ENCODE data around the gene ANKS1B. TPM values are rescaled to one million over a fixed set of nuclear protein-coding genes. Genes with fewer than 3 reads are reported as not detected.

Gene ANKS1B
- total and polyA plus RNA-seq, 7 donors: 1.0 to 57.3 (median 30.1) TPM; not detected in 1

DNA sequence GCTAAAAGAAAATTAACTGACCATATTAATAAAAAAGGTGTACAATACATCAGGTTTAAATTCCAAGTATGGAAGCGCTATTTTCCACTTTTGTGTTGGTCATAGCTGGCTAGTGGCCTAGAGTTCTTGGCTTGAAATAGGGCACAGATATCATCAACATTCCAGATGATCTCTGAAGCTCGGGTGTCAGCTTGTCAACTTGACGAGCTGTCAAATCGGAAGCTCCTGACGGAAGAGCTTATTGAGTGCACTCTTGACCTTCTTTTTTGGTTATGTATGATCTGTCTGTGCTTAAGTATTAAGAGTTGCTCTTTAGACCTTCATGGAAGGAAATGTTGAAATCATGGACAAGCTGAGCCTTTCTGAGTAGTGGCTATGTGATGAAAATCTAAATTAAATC is 1161.7 kb downstream of the ANKS1B start:
- H3K36me3 ChIP-seq: no peaks in the 10 kb centered on the region
- peaks cover 0 to 7% (median 0%) of the 10 kb centered on the region in 4 donors for H3K4me1 ChIP-seq
- H3K27ac ChIP-seq: no peak overlapping the region
- no peak for DNase-seq
- TF ChIP-seq, protein P1, sequence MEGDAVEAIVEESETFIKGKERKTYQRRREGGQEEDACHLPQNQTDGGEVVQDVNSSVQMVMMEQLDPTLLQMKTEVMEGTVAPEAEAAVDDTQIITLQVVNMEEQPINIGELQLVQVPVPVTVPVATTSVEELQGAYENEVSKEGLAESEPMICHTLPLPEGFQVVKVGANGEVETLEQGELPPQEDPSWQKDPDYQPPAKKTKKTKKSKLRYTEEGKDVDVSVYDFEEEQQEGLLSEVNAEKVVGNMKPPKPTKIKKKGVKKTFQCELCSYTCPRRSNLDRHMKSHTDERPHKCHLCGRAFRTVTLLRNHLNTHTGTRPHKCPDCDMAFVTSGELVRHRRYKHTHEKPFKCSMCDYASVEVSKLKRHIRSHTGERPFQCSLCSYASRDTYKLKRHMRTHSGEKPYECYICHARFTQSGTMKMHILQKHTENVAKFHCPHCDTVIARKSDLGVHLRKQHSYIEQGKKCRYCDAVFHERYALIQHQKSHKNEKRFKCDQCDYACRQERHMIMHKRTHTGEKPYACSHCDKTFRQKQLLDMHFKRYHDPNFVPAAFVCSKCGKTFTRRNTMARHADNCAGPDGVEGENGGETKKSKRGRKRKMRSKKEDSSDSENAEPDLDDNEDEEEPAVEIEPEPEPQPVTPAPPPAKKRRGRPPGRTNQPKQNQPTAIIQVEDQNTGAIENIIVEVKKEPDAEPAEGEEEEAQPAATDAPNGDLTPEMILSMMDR (IDR thresholded peaks at IDR 0.05): no peak
- TF ChIP-seq EP300 (IDR thresholded peaks at IDR 0.05) (no peak), POLR2AphosphoS5 (IDR thresholded peaks at IDR 0.05) (no peak), POLR2A (IDR thresholded peaks at IDR 0.05) (no peak)
- H3K27me3 ChIP-seq: no peaks in the 10 kb centered on the region
- intact Hi-C loops (cut with DNase I): no loop called here
- no peak overlapping the region for H3K4me3 ChIP-seq
- WGBS, 2 donors: 81 to 88% methylated on average over 5 of the region's 5 CpGs
- no peaks in the 10 kb centered on the region for H3K9me3 ChIP-seq

DNA sequence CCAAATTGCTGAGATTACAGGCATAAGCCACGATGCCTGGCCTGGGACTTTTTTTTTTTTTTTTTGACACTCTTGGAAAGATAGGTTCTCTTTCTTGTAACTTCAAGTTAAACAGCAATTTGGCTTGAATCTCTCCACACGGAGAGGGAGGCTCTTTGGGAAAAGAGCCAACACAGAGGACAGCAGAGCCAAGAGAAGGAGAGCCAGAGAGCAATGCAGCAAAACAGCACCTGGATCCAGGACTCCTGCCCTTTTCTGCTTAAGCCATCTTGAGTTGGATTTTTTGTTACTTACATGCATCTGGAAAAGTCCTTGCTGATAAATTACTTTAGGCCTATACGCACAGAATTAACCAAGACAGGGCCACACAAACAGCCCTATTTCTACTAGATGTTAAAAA is 1162.9 kb downstream of the ANKS1B start:
- intact Hi-C loops (cut with DNase I): no loop called here
- DNase-seq: no peak
- 47 to 56% methylated on average over 3 of the region's 3 CpGs for WGBS, 2 donors
- no peak overlapping the region for H3K4me3 ChIP-seq
- TF ChIP-seq, protein P1 (IDR thresholded peaks at IDR 0.05): no peak
- TF ChIP-seq EP300 (IDR thresholded peaks at IDR 0.05) (no peak), POLR2A (IDR thresholded peaks at IDR 0.05) (no peak), POLR2AphosphoS5 (IDR thresholded peaks at IDR 0.05) (no peak)
- H3K27me3 ChIP-seq: no peaks in the 10 kb centered on the region
- H3K27ac ChIP-seq: no peak overlapping the region
- no peaks in the 10 kb centered on the region for H3K36me3 ChIP-seq
- no peaks in the 10 kb centered on the region for H3K9me3 ChIP-seq
- H3K4me1 ChIP-seq: peaks cover 0 to 7% (median 0%) of the 10 kb centered on the region in 4 donors

DNA sequence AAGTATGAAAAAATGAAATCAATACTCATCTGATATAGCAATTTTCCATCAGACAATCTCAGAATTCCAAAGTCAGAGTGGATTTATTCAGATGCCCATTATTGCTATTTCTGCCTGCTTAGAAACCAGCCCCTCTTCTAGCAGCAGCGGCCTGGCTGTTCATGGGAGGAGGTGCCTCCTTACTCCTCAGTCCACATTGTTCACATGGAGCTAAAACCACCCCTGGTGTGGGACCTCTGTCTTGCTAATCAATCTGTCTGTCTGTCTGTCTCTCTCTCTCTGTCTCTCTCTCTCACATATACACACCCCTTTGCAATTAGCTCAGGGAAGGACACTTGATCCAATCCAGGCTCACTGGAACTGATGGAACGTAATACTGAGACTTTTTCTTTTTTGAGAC is 1163.5 kb downstream of the ANKS1B start:
- no peak for DNase-seq
- Histone ChIP-seq H3K27me3 (no peaks in the 10 kb centered on the region), H3K36me3 (no peaks in the 10 kb centered on the region), H3K9me3 (no peaks in the 10 kb centered on the region), H3K27ac (no peak overlapping the region), H3K4me3 (no peak overlapping the region), H3K4me1 (peaks cover 0 to 7% (median 0%) of the 10 kb centered on the region in 4 donors)
- intact Hi-C loops (cut with DNase I): no loop called here
- WGBS, 2 donors: 68 to 82% methylated on average over 2 of the region's 2 CpGs
- no peak for TF ChIP-seq POLR2A (IDR thresholded peaks at IDR 0.05)
- TF ChIP-seq EP300 (IDR thresholded peaks at IDR 0.05): no peak
- no peak for TF ChIP-seq POLR2AphosphoS5 (IDR thresholded peaks at IDR 0.05)
- TF ChIP-seq, protein P1 (IDR thresholded peaks at IDR 0.05): no peak

DNA sequence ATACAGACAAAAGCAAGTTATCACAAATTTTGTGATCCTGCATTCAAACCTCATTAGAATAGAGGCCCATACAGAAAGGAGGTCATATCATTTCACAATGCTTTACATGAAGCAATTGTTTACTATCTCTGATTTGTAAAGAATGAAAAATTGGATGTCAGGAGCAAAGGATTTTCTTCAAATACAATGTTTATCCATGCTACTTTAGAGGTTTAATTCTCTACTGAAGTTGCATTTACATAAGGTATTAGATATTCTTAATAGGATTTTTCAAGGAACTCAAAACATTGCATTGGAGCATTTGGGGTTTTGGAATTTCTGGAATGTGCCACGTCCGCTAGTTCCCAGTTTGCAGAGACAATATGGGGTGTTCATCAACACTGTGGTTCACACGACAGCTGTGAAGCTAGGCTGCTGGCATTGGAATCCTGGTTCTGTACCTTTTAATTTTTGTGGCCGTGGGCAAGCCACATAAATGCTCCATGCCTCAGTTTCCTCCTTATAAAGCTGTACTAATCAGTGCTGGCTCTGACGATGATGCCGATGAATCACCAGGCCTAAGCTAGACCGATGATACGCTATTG is 1164.8 kb downstream of the ANKS1B start:
- no peaks in the 10 kb centered on the region for H3K36me3 ChIP-seq
- 68 to 69% methylated on average over 8 of the region's 8 CpGs for WGBS, 2 donors
- H3K27me3 ChIP-seq: no peaks in the 10 kb centered on the region
- TF ChIP-seq, protein P1 (IDR thresholded peaks at IDR 0.05): no peak
- TF ChIP-seq EP300 (IDR thresholded peaks at IDR 0.05) (no peak), POLR2A (IDR thresholded peaks at IDR 0.05) (no peak)
- DNase-seq: no peak
- no peaks in the 10 kb centered on the region for H3K9me3 ChIP-seq
- H3K4me3 ChIP-seq: no peak overlapping the region
- H3K4me1 ChIP-seq: peaks cover 0 to 7% (median 0%) of the 10 kb centered on the region in 4 donors
- H3K27ac ChIP-seq: no peak overlapping the region
- intact Hi-C loops (cut with DNase I): no loop called here

DNA sequence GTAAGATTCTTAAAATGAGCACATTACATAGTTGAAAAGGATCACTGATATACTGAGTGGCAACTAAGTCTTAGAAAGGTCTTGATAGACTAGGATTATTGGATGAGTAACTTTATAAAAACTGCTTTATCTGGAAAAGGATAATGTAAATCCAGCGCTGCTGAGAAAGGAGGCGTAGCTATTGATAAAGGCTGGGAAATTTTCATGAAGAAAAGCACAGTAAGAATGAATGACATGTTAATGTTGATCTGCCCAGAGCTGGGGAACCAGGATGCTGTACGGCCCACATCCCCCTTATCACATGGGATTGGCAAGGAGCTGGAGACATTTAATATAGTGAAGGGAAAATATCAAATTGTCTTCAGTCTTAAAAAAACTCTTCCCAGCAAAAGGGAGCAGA is 1165.7 kb downstream of the ANKS1B start:
- no peaks in the 10 kb centered on the region for H3K36me3 ChIP-seq
- no peaks in the 10 kb centered on the region for H3K9me3 ChIP-seq
- H3K4me1 ChIP-seq: peaks cover 0 to 7% (median 0%) of the 10 kb centered on the region in 4 donors
- DNase-seq: no peak
- H3K27me3 ChIP-seq: no peaks in the 10 kb centered on the region
- TF ChIP-seq POLR2A (IDR thresholded peaks at IDR 0.05) (no peak), EP300 (IDR thresholded peaks at IDR 0.05) (no peak), POLR2AphosphoS5 (IDR thresholded peaks at IDR 0.05) (no peak)
- TF ChIP-seq, protein P1 (IDR thresholded peaks at IDR 0.05): no peak
- intact Hi-C loops (cut with DNase I): no loop called here
- no peak overlapping the region for H3K4me3 ChIP-seq
- no peak overlapping the region for H3K27ac ChIP-seq
- WGBS, 2 donors: 88 to 91% methylated on average over 3 of the region's 3 CpGs
